Liver (tissue), 9 donors: ENCODE results near the gene PCDHGA5. TPM values are rescaled to one million over a fixed set of nuclear protein-coding genes. Genes with fewer than 3 reads are reported as not detected.
A peak's percentile ranks its signal among the peaks of the same experiment; 100 is the strongest.

Experiments used
- DNase-seq: peaks from one replicate; pipeline ENCODE4 v3.0.0-alpha.2; 2017; ENCODE audit warnings: low spot score
- H3K27ac ChIP-seq, 2 donors: one replicate each; pipeline ENCODE4 v1.7.0; 2013; ENCODE audit warnings: inconsistent platforms in 2 of 2, low read length in 2 of 2, control low read depth in 1 of 2, low read depth in 1 of 2, mild to moderate bottlenecking in 1 of 2
- H3K27me3 ChIP-seq, 4 donors: one replicate each; pipeline versions ENCODE4 v1.6.1 to v1.7.0; 2013; ENCODE audit warnings: low read length in 3 of 4, inconsistent platforms in 1 of 4, mild to moderate bottlenecking in 1 of 4, moderate library complexity in 1 of 4; ENCODE audit not compliant: control insufficient read depth in 4 of 4, insufficient read depth in 4 of 4
- H3K36me3 ChIP-seq, 4 donors: one replicate each; pipeline versions ENCODE4 v1.6.1 to v1.7.0; 2013; ENCODE audit warnings: low read length in 3 of 4, mild to moderate bottlenecking in 3 of 4, low read depth in 1 of 4, moderate library complexity in 1 of 4; ENCODE audit not compliant: control insufficient read depth in 4 of 4, insufficient read depth in 3 of 4
- H3K4me1 ChIP-seq, 4 donors: one replicate each; pipeline versions ENCODE4 v1.6.1 to v1.7.0; 2013; ENCODE audit warnings: low read length in 3 of 4, mild to moderate bottlenecking in 3 of 4, moderate library complexity in 1 of 4; ENCODE audit not compliant: control insufficient read depth in 4 of 4, insufficient read depth in 4 of 4
- H3K4me3 ChIP-seq, 3 donors: one replicate each; pipeline versions ENCODE4 v1.6.1 to v1.7.0; 2013; ENCODE audit warnings: low read length in 3 of 3, control low read depth in 1 of 3, low read depth in 1 of 3, mild to moderate bottlenecking in 1 of 3
- H3K9ac ChIP-seq, 2 donors: one replicate each; pipeline ENCODE4 v1.7.0; 2013; ENCODE audit warnings: low read length in 2 of 2, mild to moderate bottlenecking in 2 of 2, moderate library complexity in 2 of 2, control low read depth in 1 of 2, low read depth in 1 of 2
- H3K9me3 ChIP-seq, 4 donors: one replicate each; pipeline versions ENCODE4 v1.6.1 to v1.7.0; 2013; ENCODE audit warnings: low read length in 3 of 4; ENCODE audit not compliant: control insufficient read depth in 4 of 4
- EGR1 ChIP-seq, 2 donors: IDR thresholded peaks; 2 replicates each; pipeline ENCODE4 v1.6.1; 2016 to 2018; ENCODE audit warnings: antibody characterized with exemption in 2 of 2, low read depth in 2 of 2
- FOXA1 ChIP-seq: IDR thresholded peaks from 2 replicates; pipeline ENCODE4 v1.6.1; 2016; ENCODE audit warnings: antibody characterized with exemption
- GABPA ChIP-seq, 2 donors: IDR thresholded peaks in 1 of 2; conservative IDR thresholded peaks in 1 of 2; 2 replicates each; pipeline ENCODE4 v1.6.1; 2016; ENCODE audit warnings: antibody characterized with exemption in 2 of 2, mild to moderate bottlenecking in 1 of 2, moderate library complexity in 1 of 2
- HNF4A ChIP-seq, 2 donors: conservative IDR thresholded peaks; 2 replicates each; pipeline ENCODE4 v1.6.1; 2016; ENCODE audit warnings: antibody characterized with exemption in 2 of 2, mild to moderate bottlenecking in 2 of 2
- HNF4G ChIP-seq: IDR thresholded peaks from 2 replicates; pipeline ENCODE4 v1.6.1; 2016; ENCODE audit warnings: antibody characterized with exemption
- MAX ChIP-seq: IDR thresholded peaks from 2 replicates; pipeline ENCODE4 v1.6.1; 2016; ENCODE audit warnings: antibody characterized with exemption
- NR2F2 ChIP-seq: IDR thresholded peaks from 2 replicates; pipeline ENCODE4 v1.6.1; 2016; ENCODE audit warnings: antibody characterized with exemption
- RAD21 ChIP-seq, 2 donors: IDR thresholded peaks; 2 replicates each; pipeline ENCODE4 v1.6.1; 2016; ENCODE audit warnings: antibody characterized with exemption in 2 of 2, mild to moderate bottlenecking in 2 of 2
- REST ChIP-seq: IDR thresholded peaks from 2 replicates; pipeline ENCODE4 v1.6.1; 2016; ENCODE audit warnings: antibody characterized with exemption, mild to moderate bottlenecking
- RXRA ChIP-seq, 2 donors: IDR thresholded peaks; 2 replicates each; pipeline ENCODE4 v1.6.1; 2017 to 2018; ENCODE audit warnings: antibody characterized with exemption in 2 of 2, mild to moderate bottlenecking in 1 of 2
- SP1 ChIP-seq: IDR thresholded peaks from 2 replicates; pipeline ENCODE4 v1.6.1; 2018; ENCODE audit warnings: antibody characterized with exemption, mild to moderate bottlenecking
- YY1 ChIP-seq: IDR thresholded peaks from 2 replicates; pipeline ENCODE4 v1.6.1; 2016; ENCODE audit warnings: antibody characterized with exemption, mild to moderate bottlenecking
- ZBTB33 ChIP-seq: IDR thresholded peaks from 2 replicates; pipeline ENCODE4 v1.6.1; 2016; ENCODE audit warnings: antibody characterized with exemption
- WGBS: extraction: QIAGEN DNeasy Blood & Tissue Kit; methylation state at CpG from one replicate; pipeline ENCODE4 v1.1.7; 2013; 5-methylcytosine and 5-hydroxymethylcytosine counted together
- polyA plus RNA-seq, 2 donors: library from polyadenylated mRNA; stranded (reverse) in 1 of 2; unstranded in 1 of 2; fragments of 200-250 nt in 1 of 2; fragments of >200 nt in 1 of 2; fragmentation: Nextera tagmentation in 1 of 2; extraction: Ambion mirVana in 1 of 2; gene quantifications; one replicate each; pipeline versions ENCODE4 v1.2.1 to v1.2.3, GENCODE V29; 2013 to 2015
- total RNA-seq, 2 donors: library from RNA; depleted of rRNA; stranded (reverse); fragments of >200 nt; gene quantifications; one replicate each; pipeline ENCODE4 v1.2.3, GENCODE V29; 2014
- TF ChIP-seq, protein P1 (sequence below): IDR thresholded peaks from 2 replicates; pipeline ENCODE4 v1.6.1; 2016; ENCODE audit warnings: antibody characterized with exemption
- donor health status: healthy.
- donor health status: healthy.
- donor health status: healthy.
- donor health status: healthy.
- donor health status: healthy.

PCDHGA5 gene
- total and polyA plus RNA-seq, 4 donors = 0.04 to 0.50 (median 0.09) TPM

GRCh38 chr5:141319202-141319601 is 44.8 kb upstream of the PCDHGA5 start:
- peaks cover 0 to 25% (median 21%) of the 10 kb centered on the region in 4 donors for H3K36me3 ChIP-seq

DNA sequence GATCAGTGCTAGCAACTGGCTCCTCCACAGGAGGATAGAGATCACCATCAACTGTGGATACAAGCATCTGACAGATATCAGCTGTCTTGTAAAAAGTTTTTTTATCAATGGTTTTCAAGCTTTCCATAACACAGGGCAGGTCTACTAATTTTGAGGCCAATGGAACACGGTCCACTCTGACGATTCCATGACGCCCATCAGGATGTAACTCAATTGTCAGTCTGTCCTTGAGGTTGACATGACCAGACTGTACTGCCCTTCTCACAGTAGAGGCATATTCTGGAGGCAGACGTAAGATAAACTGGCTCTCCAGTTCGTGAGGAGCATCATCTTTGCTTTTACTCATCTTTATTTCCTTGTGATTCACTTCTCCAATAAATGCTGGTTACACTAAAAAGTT is 44.3 kb upstream of the PCDHGA5 start:
- no peak for DNase-seq
- no peak overlapping the region for H3K9ac ChIP-seq
- H3K27me3 ChIP-seq = no peaks in the 10 kb centered on the region
- H3K36me3 ChIP-seq = peaks cover 0 to 25% (median 21%) of the 10 kb centered on the region in 4 donors
- H3K27ac ChIP-seq = no peak overlapping the region
- peak overlapping the region; percentile 66 to 97 (median 96) for H3K4me3 ChIP-seq
- WGBS = 81% methylated on average over 5 of the region's 5 CpGs
- peaks cover 0 to 17% (median 4%) of the 10 kb centered on the region in 4 donors for H3K4me1 ChIP-seq
- peaks cover 32 to 60% (median 40%) of the 10 kb centered on the region in 4 donors for H3K9me3 ChIP-seq
- TF ChIP-seq YY1 (no peak), REST (no peak), FOXA1 (no peak), SP1 (no peak), RXRA (IDR thresholded peaks at IDR 0.05) (no peak), HNF4G (no peak), RAD21 (IDR thresholded peaks at IDR 0.05) (no peak), NR2F2 (no peak)

More at GRCh38 chr5:141319202-141319601, 44.8 kb upstream of the PCDHGA5 start:
- peaks cover 0 to 17% (median 4%) of the 10 kb centered on the region in 4 donors for H3K4me1 ChIP-seq
- TF ChIP-seq, protein P1, sequence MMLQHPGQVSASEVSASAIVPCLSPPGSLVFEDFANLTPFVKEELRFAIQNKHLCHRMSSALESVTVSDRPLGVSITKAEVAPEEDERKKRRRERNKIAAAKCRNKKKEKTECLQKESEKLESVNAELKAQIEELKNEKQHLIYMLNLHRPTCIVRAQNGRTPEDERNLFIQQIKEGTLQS = no peak
- TF ChIP-seq YY1 (no peak), REST (no peak), RXRA (IDR thresholded peaks at IDR 0.05) (no peak), FOXA1 (no peak), HNF4A (conservative IDR thresholded peaks at IDR 0.05) (no peak), NR2F2 (no peak), RAD21 (IDR thresholded peaks at IDR 0.05) (no peak), SP1 (no peak), GABPA (IDR thresholded peaks at IDR 0.05 in 1 of 2, conservative IDR thresholded peaks at IDR 0.05 in 1 of 2) (no peak), HNF4G (no peak), EGR1 (IDR thresholded peaks at IDR 0.05; ENCODE audit: low read depth in 2 of 2) (no peak), MAX (no peak), ZBTB33 (no peak)
- no peak overlapping the region for H3K27ac ChIP-seq
- WGBS = 98% methylated on average over 6 of the region's 6 CpGs
- H3K9me3 ChIP-seq = peaks cover 32 to 62% (median 40%) of the 10 kb centered on the region in 4 donors
- no peak overlapping the region for H3K9ac ChIP-seq
- peak overlapping the region in 2 of 3 donors; percentile 96 to 97 for H3K4me3 ChIP-seq
- H3K27me3 ChIP-seq = no peaks in the 10 kb centered on the region
- no peak for DNase-seq
